SHP77 treated with DMSO at 0.1 percent for 48 hours (cell line): Measurements from ENCODE around the gene CACUL1.
"Not testable (repeated sequence)": the region's sequence is repeated elsewhere in the genome, so short reads cannot be mapped to it uniquely, and the experiment has no call there.

Experiments
- DNase-seq: peaks from one replicate; lab custom pipeline; 2025; lab: John Stamatoyannopoulos, UW

The CACUL1 gene

DNA sequence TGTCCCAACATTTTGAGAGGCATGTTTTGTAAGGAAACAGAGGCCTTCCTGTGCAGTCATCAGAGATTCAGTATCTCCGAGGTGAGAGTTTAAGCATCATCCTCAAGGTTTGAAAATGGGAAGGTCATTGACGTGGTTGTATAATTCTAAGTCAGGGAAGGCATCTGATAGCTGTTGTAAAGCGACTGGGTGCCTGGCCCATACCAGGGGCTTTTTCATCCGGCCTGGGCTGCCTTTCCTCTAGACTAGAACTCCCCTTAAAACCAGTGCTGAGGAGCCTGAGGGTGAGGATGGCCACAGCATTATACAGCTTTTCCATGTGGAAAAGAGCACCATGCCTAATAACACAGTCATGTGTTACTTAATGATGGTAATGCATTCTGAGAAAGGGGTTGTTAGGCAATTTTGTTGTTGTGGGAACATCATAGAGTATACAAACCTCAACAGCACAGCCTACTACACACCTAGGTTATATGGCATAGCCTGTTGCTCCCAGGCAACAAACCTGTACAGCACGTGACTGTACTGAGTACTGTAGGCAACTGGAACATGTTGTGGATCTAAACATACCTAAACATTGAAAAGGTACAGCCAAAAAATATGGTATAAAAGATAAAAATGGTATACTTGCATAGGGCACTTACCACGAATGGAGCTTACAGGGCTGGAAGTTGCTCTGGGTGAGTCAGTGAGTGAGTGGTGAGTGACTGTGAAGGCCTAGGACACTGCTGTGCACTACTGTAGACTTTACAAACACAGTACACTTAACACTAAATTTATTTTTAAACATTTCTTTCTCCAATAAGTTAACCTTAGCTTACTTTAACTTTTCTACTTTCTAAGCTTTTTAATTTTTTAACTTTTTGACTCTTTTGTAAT lies 13.5 kb upstream of the CACUL1 start:
- no peak for DNase-seq

- DNase-seq: no peak
These were observed 12.7 kb upstream of the CACUL1 start for GRCh38 chr10:118767297-118768040.

GRCh38 chr10:118764195-118764594 lies 9.4 kb upstream of the CACUL1 start:
- no peak for DNase-seq

- no peak for DNase-seq
These were observed 8.6 kb upstream of the CACUL1 start for GRCh38 chr10:118763202-118763988.

DNA sequence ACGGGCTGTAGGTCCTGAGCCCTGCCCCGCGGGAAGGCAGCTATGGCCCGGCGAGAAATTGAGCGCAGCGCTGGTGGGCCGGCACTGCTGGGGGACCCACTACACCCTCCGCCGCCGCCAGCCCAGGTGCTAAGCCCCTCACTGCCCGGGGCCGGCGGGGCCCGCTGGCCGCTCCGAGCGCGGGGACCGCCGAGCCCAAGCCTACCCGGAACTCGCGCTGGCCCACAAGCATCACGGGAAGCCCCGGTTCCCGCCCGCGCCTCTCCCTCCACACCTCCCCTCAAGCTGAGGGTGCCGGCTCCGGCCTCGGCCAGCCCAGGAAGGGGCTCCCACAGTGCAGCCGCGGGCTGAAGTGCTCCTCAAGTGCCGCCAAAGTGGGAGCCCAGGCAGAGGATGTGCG lies 5.5 kb upstream of the CACUL1 start:
- no peak for DNase-seq

- DNase-seq: no peak
These were observed 3.7 kb upstream of the CACUL1 start for GRCh38 chr10:118758449-118758848.

DNA sequence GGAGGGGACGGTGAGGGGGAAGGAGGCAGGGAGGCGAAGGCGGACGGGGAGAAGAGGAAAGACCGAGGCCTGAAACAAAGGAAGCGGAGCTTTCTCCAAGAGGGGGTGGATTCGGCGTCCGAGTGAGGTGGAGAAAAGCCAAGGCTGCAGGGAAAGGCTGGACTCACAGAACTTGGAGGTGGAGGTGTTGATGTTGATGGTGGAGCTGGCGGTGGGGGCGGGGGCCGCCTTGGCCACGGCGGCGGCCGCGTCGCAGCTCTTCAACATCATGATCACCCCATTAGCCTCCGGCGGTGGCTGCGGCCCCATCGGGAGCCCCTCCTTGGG lies 578 bp downstream of the CACUL1 start:
- DNase-seq: no peak

DNA sequence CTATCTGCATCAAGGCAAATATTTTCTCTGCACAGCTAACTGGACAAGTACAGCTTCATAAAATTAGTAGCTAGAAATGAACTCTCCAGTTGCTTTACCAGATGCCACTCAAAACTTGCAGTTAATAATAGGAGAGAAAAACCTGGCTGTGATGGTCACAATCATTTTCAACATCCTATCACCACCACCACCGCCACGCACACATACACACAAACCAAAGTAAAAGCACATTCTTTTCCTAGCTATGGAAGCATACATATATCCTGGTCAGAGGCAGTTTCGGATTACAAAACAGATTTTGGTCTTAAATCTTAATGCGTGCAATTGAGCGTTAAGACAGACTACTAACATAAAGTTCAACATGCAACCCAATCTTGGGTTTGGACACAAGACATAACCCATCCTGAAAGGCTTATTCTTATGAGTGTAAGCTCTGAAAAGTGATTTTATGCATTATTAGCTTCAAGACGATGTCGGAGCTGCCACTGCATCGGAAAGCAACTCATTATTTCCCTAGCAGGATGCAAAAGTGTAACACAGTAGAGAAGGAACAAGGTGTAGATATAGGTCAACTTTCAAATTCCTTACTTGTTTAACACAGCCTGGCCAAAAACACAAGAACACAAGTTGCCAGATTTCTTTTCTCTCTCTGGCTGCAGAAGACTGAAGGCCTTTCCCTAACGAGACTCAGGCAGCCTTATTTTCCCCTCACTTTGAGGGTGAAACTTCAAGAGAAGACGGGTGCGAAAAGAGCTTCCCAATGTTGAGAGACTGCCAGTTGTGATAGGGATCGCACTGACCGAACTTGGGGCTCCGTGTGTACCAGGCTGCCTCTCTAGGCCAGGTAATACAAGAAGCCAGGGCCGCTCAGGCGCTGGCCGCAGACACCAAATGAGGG lies 1.2 kb downstream of the CACUL1 start:
- DNase-seq: no peak

DNA sequence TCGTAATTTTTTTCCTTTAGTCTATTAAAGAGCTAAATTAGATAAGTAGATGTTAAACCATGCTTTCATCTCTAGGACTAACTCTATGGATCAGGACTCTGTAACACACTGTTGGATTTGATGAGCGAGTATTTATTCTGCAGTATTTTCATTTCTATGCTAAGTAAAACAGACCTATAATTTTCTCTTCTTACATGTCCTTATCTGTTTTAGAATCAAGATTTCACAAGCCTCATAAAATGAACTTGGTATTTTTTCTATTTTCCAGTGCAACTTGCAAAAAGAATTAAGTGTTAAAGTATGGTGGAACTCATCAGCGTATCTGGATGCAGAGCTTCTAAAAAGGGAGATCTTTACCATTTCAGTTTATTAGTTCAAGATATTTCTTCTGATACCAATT lies 2.4 kb downstream of the CACUL1 start:
- DNase-seq: no peak

DNA sequence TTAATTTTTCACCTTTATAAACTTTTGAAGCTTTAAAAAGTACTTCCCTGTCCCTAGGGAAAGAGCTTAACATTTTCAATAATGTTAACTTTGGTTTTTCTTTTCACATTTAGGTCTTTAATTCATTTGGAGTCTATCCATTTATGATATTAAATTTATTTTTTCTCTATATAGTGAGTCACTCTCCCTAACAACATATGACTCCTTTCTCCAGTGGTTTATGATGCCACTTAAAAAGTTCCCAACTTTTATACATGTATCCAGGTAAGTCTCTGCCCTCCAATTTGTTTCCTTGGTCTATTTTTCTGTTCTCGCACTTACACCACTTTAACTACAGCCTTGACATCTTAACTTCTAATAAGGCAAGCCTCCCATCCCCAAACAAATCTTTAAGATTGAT lies 3.5 kb downstream of the CACUL1 start:
- no peak for DNase-seq

DNA sequence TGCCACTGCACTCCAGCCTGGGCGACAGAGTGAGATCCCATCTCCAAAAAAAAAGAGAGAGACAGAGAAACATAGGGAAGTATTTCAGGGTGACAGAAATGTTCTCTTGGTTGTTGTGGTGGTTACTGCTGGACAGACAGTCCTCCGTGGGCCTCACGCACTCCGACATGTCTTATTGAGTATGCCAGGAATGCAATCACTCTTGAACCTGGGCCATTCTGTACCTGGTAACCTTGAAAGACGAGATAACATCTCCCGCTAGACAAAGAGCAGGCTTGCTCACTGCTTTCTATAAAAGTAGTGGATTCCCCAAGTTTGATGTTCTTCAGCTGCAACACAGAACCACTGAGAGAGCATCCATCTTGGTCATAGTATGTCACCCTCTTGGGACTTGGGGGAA lies 6.7 kb downstream of the CACUL1 start:
- DNase-seq: no peak

DNA sequence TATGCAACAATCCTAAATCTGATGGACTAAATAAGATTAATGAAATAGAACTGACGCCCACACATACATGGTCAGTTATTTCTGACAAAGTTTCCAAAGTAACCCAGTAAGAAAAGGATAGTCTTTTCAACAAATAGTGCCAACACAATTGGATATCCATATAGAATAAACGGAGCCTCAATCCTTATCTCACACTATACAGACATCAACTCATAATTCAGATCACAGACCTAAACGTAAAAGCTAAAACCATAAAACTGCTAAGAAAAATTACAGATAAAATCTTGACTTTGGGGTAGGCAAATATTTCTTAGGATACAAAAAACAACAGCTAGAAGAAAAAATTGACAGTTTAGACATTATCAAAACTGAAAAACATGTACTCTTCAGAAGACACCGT lies 8.5 kb downstream of the CACUL1 start:
- no peak for DNase-seq

- no peak for DNase-seq
These were observed 9.7 kb downstream of the CACUL1 start for GRCh38 chr10:118745056-118745455.

DNA sequence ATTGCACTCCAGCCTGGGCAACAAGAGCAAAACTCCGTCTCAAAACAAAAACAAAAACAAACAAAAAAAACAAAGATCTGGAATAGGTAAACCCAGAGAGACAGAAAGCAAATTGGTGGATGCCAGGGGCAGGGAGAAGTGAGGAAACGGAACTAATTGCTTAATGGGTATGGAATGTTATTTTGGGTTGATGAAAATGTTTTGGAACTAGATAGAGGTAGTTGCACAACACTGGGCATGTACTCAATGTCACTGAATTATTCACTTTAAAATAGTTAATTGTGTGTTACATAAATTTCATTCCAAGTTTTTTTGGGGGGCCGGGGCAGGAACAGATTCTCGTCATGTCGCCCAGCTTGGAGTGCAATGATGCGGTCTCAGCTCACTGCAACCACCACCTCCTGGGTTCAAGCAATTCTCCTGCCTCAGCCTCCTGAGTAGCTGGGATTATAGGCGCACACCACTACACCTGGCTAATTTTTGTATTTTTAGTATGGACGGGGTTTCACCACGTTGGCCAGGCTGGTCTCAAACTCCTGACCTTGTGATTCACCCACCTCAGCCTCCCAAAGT lies 10.3 kb downstream of the CACUL1 start:
- DNase-seq: not testable (repeated sequence)

- DNase-seq: no peak
These were observed 12.0 kb downstream of the CACUL1 start for GRCh38 chr10:118742782-118743181.

- DNase-seq: no peak
These were observed 12.7 kb downstream of the CACUL1 start for GRCh38 chr10:118742032-118742431.

DNA sequence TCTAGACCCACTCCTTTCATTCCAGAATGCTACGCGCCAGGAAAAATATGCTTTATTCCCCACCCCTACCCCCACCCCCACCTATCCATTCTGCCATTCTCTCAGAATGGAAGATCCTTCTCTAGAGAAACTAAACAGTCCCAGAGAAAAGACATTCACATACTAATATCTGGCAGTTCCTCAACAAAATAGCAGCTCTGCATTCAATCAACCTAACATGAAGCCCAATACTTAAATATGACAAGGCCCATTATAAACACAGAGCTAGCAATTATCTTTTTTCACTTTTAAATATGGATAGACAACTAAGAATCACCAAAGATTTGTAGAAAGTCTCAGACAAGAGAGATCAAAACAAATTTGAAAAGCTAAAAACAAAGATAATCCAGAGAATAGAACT lies 16.4 kb downstream of the CACUL1 start:
- no peak for DNase-seq

DNA sequence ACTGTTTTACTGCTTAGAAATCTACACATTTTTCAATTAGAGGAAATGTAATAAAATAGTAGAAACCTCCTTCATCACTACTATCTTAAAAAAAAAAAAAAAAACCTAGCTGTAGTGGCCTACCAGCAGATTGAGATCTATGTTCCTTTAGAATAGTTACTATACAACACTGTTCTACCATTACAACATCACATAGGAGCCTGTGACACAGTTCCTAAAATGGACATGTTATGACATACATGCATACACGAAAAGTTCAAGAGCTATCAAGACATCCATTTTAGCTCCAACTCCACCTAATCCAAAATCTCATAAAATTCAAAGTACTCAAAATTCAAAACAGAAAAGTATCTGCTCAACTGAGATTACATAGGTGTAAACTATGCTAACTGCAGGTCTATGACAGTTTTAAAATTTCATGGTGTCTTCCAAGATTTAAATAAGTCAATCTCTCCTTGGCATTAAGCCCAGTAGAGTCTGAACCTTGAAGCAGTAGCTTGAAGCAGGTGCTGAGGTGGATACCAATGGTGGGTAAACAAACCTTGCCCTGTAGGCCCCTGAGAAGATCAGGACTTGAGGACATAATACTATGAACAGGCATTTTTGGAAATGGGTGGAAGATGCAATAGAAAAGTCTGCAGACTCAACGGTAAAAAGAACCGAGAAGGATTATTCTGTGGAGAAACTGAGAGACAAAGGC lies 17.0 kb downstream of the CACUL1 start:
- no peak for DNase-seq

GRCh38 chr10:118735294-118735693 lies 19.5 kb downstream of the CACUL1 start:
- DNase-seq: no peak

- DNase-seq: no peak
These were observed 20.3 kb downstream of the CACUL1 start for GRCh38 chr10:118734475-118734874.
